H9 (cell line): ENCODE measurements around the gene DENND1A. TPM values are rescaled to one million over a fixed set of nuclear protein-coding genes. Genes with fewer than 3 reads are reported as not detected.

Experiments used
- DNase-seq: peaks from one replicate; pipeline ENCODE4 v3.0.0-alpha.2; 2017
- H2AFZ ChIP-seq: one replicate; pipeline ENCODE4 v1.6.1; 2013; ENCODE audit warnings: mild to moderate bottlenecking, low read length, control low read depth, moderate library complexity
- H2AK5ac ChIP-seq: 2 replicates; pipeline ENCODE4 v1.6.1; 2013; ENCODE audit warnings: low read length, control low read depth, mixed read lengths; ENCODE audit not compliant: insufficient read length
- H2BK120ac ChIP-seq: one replicate; pipeline ENCODE4 v1.6.1; 2013; ENCODE audit warnings: low read depth, mild to moderate bottlenecking, low read length, control low read depth, inconsistent platforms; ENCODE audit not compliant: poor library complexity, severe bottlenecking
- H2BK12ac ChIP-seq: 2 replicates; pipeline ENCODE4 v1.6.1; 2013; ENCODE audit warnings: low read length, control low read depth, mixed read lengths, low read depth; ENCODE audit not compliant: insufficient read length
- H2BK15ac ChIP-seq: 2 replicates; pipeline ENCODE4 v1.6.1; 2013; ENCODE audit warnings: low read depth, low read length, control low read depth
- H2BK20ac ChIP-seq: one replicate; pipeline ENCODE4 v1.6.1; 2013; ENCODE audit warnings: low read depth, mild to moderate bottlenecking, low read length, control low read depth, inconsistent platforms; ENCODE audit not compliant: poor library complexity, severe bottlenecking
- H2BK5ac ChIP-seq: 2 replicates; pipeline ENCODE4 v1.6.1; 2013; ENCODE audit warnings: low read length, control low read depth, mixed read lengths; ENCODE audit not compliant: insufficient read length
- H3K14ac ChIP-seq: 2 replicates; pipeline ENCODE4 v1.6.1; 2013; ENCODE audit warnings: low read length, control low read depth; ENCODE audit not compliant: insufficient read depth
- H3K18ac ChIP-seq: 2 replicates; pipeline ENCODE4 v1.6.1; 2013; ENCODE audit warnings: low read depth, mild to moderate bottlenecking, mixed read lengths, low read length, control low read depth; ENCODE audit not compliant: insufficient read length
- H3K23ac ChIP-seq: 2 replicates; pipeline ENCODE4 v1.6.1; 2013; ENCODE audit warnings: low read length, control low read depth, mixed read lengths, low read depth; ENCODE audit not compliant: insufficient read length
- H3K23me2 ChIP-seq: 2 replicates; pipeline ENCODE4 v1.6.1; 2013; ENCODE audit warnings: low read depth, mild to moderate bottlenecking, mixed read lengths, low read length, control low read depth; ENCODE audit not compliant: insufficient read length, poor library complexity, severe bottlenecking
- H3K27ac ChIP-seq: 2 replicates; pipeline ENCODE4 v1.5.1; 2013; ENCODE audit warnings: low read length, control low read depth, mixed read lengths, low read depth; ENCODE audit not compliant: insufficient read length
- H3K27me3 ChIP-seq: 2 replicates; pipeline ENCODE4 v1.6.1; 2013; ENCODE audit warnings: low read length, control low read depth, inconsistent platforms; ENCODE audit not compliant: insufficient read depth
- H3K4ac ChIP-seq: 2 replicates; pipeline ENCODE4 v1.6.1; 2013; ENCODE audit warnings: low read depth, mild to moderate bottlenecking, control low read depth, inconsistent platforms, low read length, moderate library complexity
- H3K4me1 ChIP-seq: 2 replicates; pipeline ENCODE4 v1.6.1; 2013; ENCODE audit warnings: low read length, control low read depth, inconsistent platforms; ENCODE audit not compliant: insufficient read depth
- H3K4me2 ChIP-seq: 2 replicates; pipeline ENCODE4 v1.6.1; 2013; ENCODE audit warnings: low read length, control low read depth, mixed read lengths; ENCODE audit not compliant: insufficient read length, insufficient read depth
- H3K56ac ChIP-seq: 2 replicates; pipeline ENCODE4 v1.6.1; 2013; ENCODE audit warnings: low read depth, mild to moderate bottlenecking, mixed read lengths, low read length, control low read depth; ENCODE audit not compliant: insufficient read length
- H3K79me1 ChIP-seq: 2 replicates; pipeline ENCODE4 v1.6.1; 2013; ENCODE audit warnings: low read depth, mild to moderate bottlenecking, moderate library complexity, low read length, control low read depth, inconsistent platforms; ENCODE audit not compliant: insufficient read depth, poor library complexity, severe bottlenecking
- H3K79me2 ChIP-seq: 2 replicates; pipeline ENCODE4 v1.6.1; 2013; ENCODE audit warnings: low read length, control low read depth, inconsistent platforms; ENCODE audit not compliant: insufficient read depth
- H3K9ac ChIP-seq: 2 replicates; pipeline ENCODE4 v1.6.1; 2013; ENCODE audit warnings: low read length, control low read depth, mixed read lengths; ENCODE audit not compliant: insufficient read length; ENCODE audit errors: extremely low read depth
- H3K9me3 ChIP-seq: one replicate; pipeline ENCODE4 v1.6.1; 2013; ENCODE audit warnings: low read depth, low read length, inconsistent platforms; ENCODE audit not compliant: control insufficient read depth
- H3T11ph ChIP-seq: one replicate; pipeline ENCODE4 v1.6.1; 2013; ENCODE audit warnings: mild to moderate bottlenecking, low read length, control low read depth, inconsistent platforms
- H4K20me1 ChIP-seq: one replicate; pipeline ENCODE4 v1.6.1; 2013; ENCODE audit not compliant: control insufficient read depth, insufficient read length, insufficient read depth
- H4K5ac ChIP-seq: 2 replicates; pipeline ENCODE4 v1.6.1; 2013; ENCODE audit warnings: low read depth, mild to moderate bottlenecking, mixed read lengths, low read length, control low read depth; ENCODE audit not compliant: insufficient read length
- H4K8ac ChIP-seq: replicated peaks from 2 replicates; pipeline ENCODE4 v1.6.1; 2013; ENCODE audit warnings: low read length, control low read depth, mixed read lengths, low read depth; ENCODE audit not compliant: insufficient read length
- H4K91ac ChIP-seq: 2 replicates; pipeline ENCODE4 v1.6.1; 2013; ENCODE audit warnings: low read depth, mild to moderate bottlenecking, moderate library complexity, mixed read lengths, low read length, control low read depth; ENCODE audit not compliant: insufficient read length
- H3K27ac Mint-ChIP-seq, 3 experiments: 2 replicates in 2 of 3; 3 replicates in 1 of 3; pipeline ENCODE4 v1.8.0; 2020 to 2021; ENCODE audit warnings: mixed read lengths in 3 of 3, mild to moderate bottlenecking in 1 of 3, moderate library complexity in 1 of 3
- H3K27me3 Mint-ChIP-seq: 2 replicates; pipeline ENCODE4 v1.8.0; 2021; ENCODE audit warnings: low read depth, mild to moderate bottlenecking, moderate library complexity, mixed read lengths
- H3K36me3 Mint-ChIP-seq, 3 experiments: 2 replicates in 2 of 3; 3 replicates in 1 of 3; pipeline ENCODE4 v1.8.0; 2020 to 2021; ENCODE audit warnings: low read depth in 3 of 3, mixed read lengths in 3 of 3; ENCODE audit not compliant: insufficient read depth in 1 of 3
- H3K4me1 Mint-ChIP-seq, 2 experiments: 2 replicates each; pipeline ENCODE4 v1.8.0; 2020; ENCODE audit warnings: mixed read lengths in 2 of 2
- H3K4me3 Mint-ChIP-seq, 2 experiments: 2 replicates in 1 of 2; 3 replicates in 1 of 2; pipeline ENCODE4 v1.8.0; 2020 to 2021; ENCODE audit warnings: mild to moderate bottlenecking in 2 of 2, mixed read lengths in 2 of 2, moderate library complexity in 1 of 2
- H3K9me3 Mint-ChIP-seq, 2 experiments: 2 replicates in 1 of 2; 3 replicates in 1 of 2; pipeline ENCODE4 v1.8.0; 2020; ENCODE audit warnings: mild to moderate bottlenecking in 2 of 2, mixed read lengths in 2 of 2, moderate library complexity in 1 of 2
- WGBS: extraction: QIAGEN DNeasy Blood & Tissue Kit; methylation state at CpG from one replicate; pipeline ENCODE4 v1.1.7; 2013; ENCODE audit warnings: missing lambda C conversion rate, low lambda C conversion rate, mixed read lengths; ENCODE audit not compliant: insufficient read length; ENCODE audit errors: extremely low coverage; 5-methylcytosine and 5-hydroxymethylcytosine counted together
- total RNA-seq: library from RNA; stranded (reverse); gene quantifications from 2 replicates; pipeline ENCODE4 v1.2.1, GENCODE V29; 2021
- TF ChIP-seq, protein P1 (sequence below): fragments of 200-600 bp; sonication (generic); conservative IDR thresholded peaks from 3 replicates; pipeline ENCODE4 v1.8.0; 2021; ENCODE audit warnings: antibody characterized with exemption, mild to moderate bottlenecking

DENND1A gene
- total RNA-seq, 1 experiment from 2014 or later, result 20.4 TPM

DNA sequence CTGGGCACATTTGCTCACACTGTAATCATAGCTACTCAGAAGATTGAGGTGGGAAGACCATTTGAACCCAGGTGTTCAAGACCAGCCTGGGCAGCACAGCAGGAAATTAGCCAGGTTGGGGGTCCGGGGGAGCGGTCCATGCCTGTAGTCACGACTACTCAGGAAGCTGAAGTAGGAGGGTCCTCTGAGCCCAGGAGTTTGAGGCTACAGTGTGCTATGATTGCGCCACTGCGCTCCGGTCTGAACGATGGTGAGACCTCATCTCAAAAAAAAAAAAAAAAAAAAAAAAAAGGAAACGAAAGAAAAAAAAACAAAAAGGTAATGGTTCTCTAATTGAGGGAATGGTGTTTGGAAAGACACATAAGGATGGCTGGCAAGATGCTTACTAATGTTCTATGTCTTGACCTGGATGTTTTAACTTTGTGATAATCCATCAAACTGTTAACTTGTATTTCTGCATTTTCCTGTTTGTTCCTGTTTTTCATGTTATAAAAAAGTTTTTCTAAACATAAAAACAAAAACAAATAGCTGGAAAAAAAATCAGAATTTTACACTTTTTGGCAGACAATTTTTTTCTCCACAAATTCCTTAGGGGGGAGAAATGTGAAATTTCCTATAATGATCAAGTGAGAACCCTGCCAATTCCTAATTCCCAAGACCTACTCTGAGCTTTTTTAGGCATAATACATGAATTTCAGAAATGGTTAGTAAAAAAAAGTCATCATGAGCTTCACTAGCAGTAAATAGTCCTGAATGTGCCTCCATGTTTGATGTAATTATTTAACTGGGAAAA is 96.9 kb downstream of the DENND1A start:
- H3K27me3 ChIP-seq, result no peaks in the 10 kb centered on the region
- no peak overlapping the region for H4K8ac ChIP-seq
- peaks cover 27 to 34% of the 10 kb centered on the region in 2 experiments for H3K4me1 Mint-ChIP-seq
- no peak overlapping the region for H2AK5ac ChIP-seq
- peaks cover 17 to 23% of the 10 kb centered on the region in 2 experiments for H3K9me3 Mint-ChIP-seq
- no peak overlapping the region for H3K27ac ChIP-seq
- H3K23ac ChIP-seq, result no peak overlapping the region
- TF ChIP-seq, protein P1, sequence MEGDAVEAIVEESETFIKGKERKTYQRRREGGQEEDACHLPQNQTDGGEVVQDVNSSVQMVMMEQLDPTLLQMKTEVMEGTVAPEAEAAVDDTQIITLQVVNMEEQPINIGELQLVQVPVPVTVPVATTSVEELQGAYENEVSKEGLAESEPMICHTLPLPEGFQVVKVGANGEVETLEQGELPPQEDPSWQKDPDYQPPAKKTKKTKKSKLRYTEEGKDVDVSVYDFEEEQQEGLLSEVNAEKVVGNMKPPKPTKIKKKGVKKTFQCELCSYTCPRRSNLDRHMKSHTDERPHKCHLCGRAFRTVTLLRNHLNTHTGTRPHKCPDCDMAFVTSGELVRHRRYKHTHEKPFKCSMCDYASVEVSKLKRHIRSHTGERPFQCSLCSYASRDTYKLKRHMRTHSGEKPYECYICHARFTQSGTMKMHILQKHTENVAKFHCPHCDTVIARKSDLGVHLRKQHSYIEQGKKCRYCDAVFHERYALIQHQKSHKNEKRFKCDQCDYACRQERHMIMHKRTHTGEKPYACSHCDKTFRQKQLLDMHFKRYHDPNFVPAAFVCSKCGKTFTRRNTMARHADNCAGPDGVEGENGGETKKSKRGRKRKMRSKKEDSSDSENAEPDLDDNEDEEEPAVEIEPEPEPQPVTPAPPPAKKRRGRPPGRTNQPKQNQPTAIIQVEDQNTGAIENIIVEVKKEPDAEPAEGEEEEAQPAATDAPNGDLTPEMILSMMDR, result no peak
- H3K36me3 Mint-ChIP-seq, result peaks cover 16 to 32% (median 26%) of the 10 kb centered on the region in 3 experiments
- H3K4me2 ChIP-seq, result no peak overlapping the region
- H2BK120ac ChIP-seq, result no peak overlapping the region
- H3K4me1 ChIP-seq, result peaks cover 3% of the 10 kb centered on the region
- DNase-seq, result no peak
- no peaks in the 10 kb centered on the region for H4K20me1 ChIP-seq
- no peak overlapping the region for H2BK12ac ChIP-seq
- H3K9me3 ChIP-seq, result no peaks in the 10 kb centered on the region
- no peaks in the 10 kb centered on the region for H3K79me1 ChIP-seq
- no peak overlapping the region for H3K4ac ChIP-seq
- no peak overlapping the region for H3K18ac ChIP-seq
- H2BK5ac ChIP-seq, result no peak overlapping the region
- no peak overlapping the region for H4K5ac ChIP-seq
- H3K56ac ChIP-seq, result no peak overlapping the region
- H3K9ac ChIP-seq, result no peak overlapping the region
- no peak overlapping the region for H3K14ac ChIP-seq
- H3K27ac Mint-ChIP-seq, result no peak overlapping the region
- no peak overlapping the region for H2BK15ac ChIP-seq
- H3T11ph ChIP-seq, result no peak overlapping the region
- no peaks in the 10 kb centered on the region for H3K27me3 Mint-ChIP-seq
- H2BK20ac ChIP-seq, result no peak overlapping the region
- H2AFZ ChIP-seq, result no peak overlapping the region
- no peaks in the 10 kb centered on the region for H3K79me2 ChIP-seq
- H3K4me3 Mint-ChIP-seq, result no peak overlapping the region
- H3K23me2 ChIP-seq, result no peaks in the 10 kb centered on the region
- WGBS, result no CpG with 5 or more reads among the region's 8 CpGs
- H4K91ac ChIP-seq, result no peak overlapping the region
